B cell (primary cell): ENCODE data around the gene MAPRE3. TPM values are rescaled to one million over a fixed set of nuclear protein-coding genes. Genes with fewer than 3 reads are reported as not detected.
A peak's percentile ranks its signal among the peaks of the same experiment; 100 is the strongest.

ENCODE experiments used
- ATAC-seq: fragments of 200-7000 bp; cut with Tn5 transposase; one replicate; pipeline ENCODE4 v1.10.0; 2021; ENCODE audit warnings: low read depth, mild to moderate bottlenecking, moderate number of reproducible peaks, moderate library complexity
- CTCF ChIA-PET: fragments of 350-600 bp; sonication (Branson Sonifier 250); formaldehyde crosslinking; loops from one replicate; lab custom pipeline; 2021; ENCODE audit warnings: antibody characterized with exemption, inconsistent platforms; lab: Charles Lee
- POLR2A ChIA-PET: fragments of 350-600 bp; sonication (Branson Sonifier 250); formaldehyde crosslinking; loops from one replicate; lab custom pipeline; 2021; ENCODE audit warnings: antibody characterized with exemption; lab: Charles Lee
- DNase-seq: peaks from one replicate; pipeline ENCODE4 v3.0.0; 2013
- H2AFZ ChIP-seq: 2 replicates; pipeline ENCODE4 v1.6.1; 2012; ENCODE audit warnings: mild to moderate bottlenecking, low read depth, low read length; ENCODE audit not compliant: insufficient read depth, poor library complexity, severe bottlenecking
- H3K27ac ChIP-seq, 2 donors: 1 replicate in 1 of 2; 2 replicates in 1 of 2; pipeline ENCODE4 v1.5.1; 2012 to 2013; ENCODE audit warnings: low read length in 2 of 2, mild to moderate bottlenecking in 2 of 2, moderate library complexity in 1 of 2
- H3K27me3 ChIP-seq, 4 experiments: fragments of 200-600 bp in 1 of 4; sonication (generic) in 1 of 4; replicated peaks in 1 of 4; 1 replicate in 2 of 4; 2 replicates in 2 of 4; pipeline versions ENCODE4 v1.6.1 to v1.7.0; 2013 to 2016; ENCODE audit warnings: low read length in 3 of 4, mild to moderate bottlenecking in 2 of 4, mixed read lengths in 1 of 4, moderate library complexity in 1 of 4; ENCODE audit not compliant: insufficient read depth in 4 of 4, control insufficient read depth in 3 of 4; ENCODE audit errors: control extremely low read depth in 1 of 4
- H3K36me3 ChIP-seq, 2 experiments: replicated peaks in 1 of 2; 1 replicate in 1 of 2; 2 replicates in 1 of 2; pipeline versions ENCODE4 v1.6.1 to v1.7.1; 2013; ENCODE audit warnings: low read length in 1 of 2; ENCODE audit not compliant: insufficient read depth in 2 of 2, control insufficient read depth in 1 of 2; ENCODE audit errors: control extremely low read depth in 1 of 2, extremely low read depth in 1 of 2
- H3K4me1 ChIP-seq, 2 donors: fragments of 200-600 bp in 1 of 2; sonication (generic) in 1 of 2; 1 replicate in 1 of 2; 2 replicates in 1 of 2; pipeline versions ENCODE4 v1.5.1 to v1.6.1; 2013 to 2017; ENCODE audit warnings: low read length in 2 of 2; ENCODE audit not compliant: control insufficient read depth in 2 of 2, insufficient read depth in 2 of 2
- H3K4me2 ChIP-seq: replicated peaks from 2 replicates; pipeline ENCODE3; 2012; ENCODE audit warnings: mild to moderate bottlenecking, low read depth, low read length; ENCODE audit not compliant: poor library complexity, severe bottlenecking
- H3K4me3 ChIP-seq, 5 experiments: fragments of 200-600 bp in 1 of 5; sonication (generic) in 1 of 5; 1 replicate in 3 of 5; 2 replicates in 2 of 5; pipeline versions ENCODE4 v1.5.1 to v1.7.0; 2011 to 2016; ENCODE audit warnings: low read length in 4 of 5, mild to moderate bottlenecking in 4 of 5, low read depth in 2 of 5, control low read depth in 1 of 5, moderate library complexity in 1 of 5; ENCODE audit not compliant: insufficient read depth in 1 of 5; ENCODE audit errors: control extremely low read depth in 1 of 5, extremely low read depth in 1 of 5
- H3K79me2 ChIP-seq: fragments of 200-600 bp; sonication (generic); one replicate; pipeline ENCODE4 v1.6.0; 2016; ENCODE audit warnings: low read length; ENCODE audit not compliant: control insufficient read depth, insufficient read depth
- H3K9ac ChIP-seq: fragments of 200-600 bp; sonication (generic); 2 replicates; pipeline ENCODE4 v1.6.1; 2017; ENCODE audit warnings: mild to moderate bottlenecking, low read length, moderate library complexity
- H3K9me3 ChIP-seq, 3 donors: one replicate each; pipeline versions ENCODE4 v1.6.1 to v1.7.1; 2013; ENCODE audit warnings: low read length in 2 of 3; ENCODE audit not compliant: control insufficient read depth in 2 of 3, insufficient read depth in 1 of 3; ENCODE audit errors: control extremely low read depth in 1 of 3
- H4K20me1 ChIP-seq: 2 replicates; pipeline ENCODE4 v1.6.0; 2012; ENCODE audit warnings: mild to moderate bottlenecking, low read length; ENCODE audit not compliant: insufficient read depth, control insufficient read depth, poor library complexity, severe bottlenecking
- H3K27ac Mint-ChIP-seq: one replicate; pipeline ENCODE4 v1.8.0; 2021; ENCODE audit warnings: mixed read lengths
- H3K27me3 Mint-ChIP-seq: one replicate; pipeline ENCODE4 v1.8.0; 2021; ENCODE audit warnings: mixed read lengths
- H3K4me1 Mint-ChIP-seq: one replicate; pipeline ENCODE4 v1.8.0; 2021; ENCODE audit warnings: mixed read lengths
- H3K4me3 Mint-ChIP-seq: one replicate; pipeline ENCODE4 v1.8.0; 2021; ENCODE audit warnings: mixed read lengths
- H3K9me3 Mint-ChIP-seq: one replicate; pipeline ENCODE4 v1.8.0; 2022; ENCODE audit warnings: mixed read lengths; ENCODE audit not compliant: insufficient read depth
- CTCF ChIP-seq: fragments of 200-600 bp; IDR thresholded peaks from one replicate; pipeline ENCODE4 v1.8.0; 2022; ENCODE audit warnings: antibody characterized with exemption, mild to moderate bottlenecking
- EZH2 ChIP-seq: IDR thresholded peaks from 2 replicates; pipeline ENCODE4 v1.6.1; 2012; ENCODE audit warnings: borderline replicate concordance, low read depth, mild to moderate bottlenecking, moderate library complexity, low read length; ENCODE audit not compliant: insufficient read depth, poor library complexity, severe bottlenecking
- WGBS: methylation state at CpG from one replicate; pipeline ENCODE4 v1.1.5; 2013; ENCODE audit warnings: missing lambda C conversion rate; ENCODE audit not compliant: insufficient coverage; 5-methylcytosine and 5-hydroxymethylcytosine counted together
- intact Hi-C: fragments of 100-400 bp; cut with micrococcal nuclease; formaldehyde crosslinking; loops from one replicate; pipeline ENCODE4 v1.10.0; 2022
- polyA plus RNA-seq: library from polyadenylated mRNA; depleted of rRNA; stranded (reverse); fragments of >200 nt; gene quantifications from 2 replicates; pipeline ENCODE4 v1.2.3, GENCODE V29; 2012
- total RNA-seq, 2 donors: library from RNA; stranded (reverse); fragments of 120-200 nt in 1 of 2; gene quantifications; 1 replicate in 1 of 2; 2 replicates in 1 of 2; pipeline versions ENCODE4 v1.2.3 to v1.2.4, GENCODE V29; 2013 to 2022

MAPRE3 gene
- total and polyA plus RNA-seq, 2 donors (not counting 1 experiment from before 2014, with no cell fraction given): 5.4 to 9.8 TPM

- Histone ChIP-seq H3K27me3 (no peaks in the 10 kb centered on the region), H3K9ac (no peak overlapping the region), H3K4me2 (no peak overlapping the region), H3K4me1 (peaks cover 4 to 15% of the 10 kb centered on the region in 2 donors), H3K9me3 (no peaks in the 10 kb centered on the region), H3K36me3 (peaks cover 0 to 26% of the 10 kb centered on the region in 2 experiments), H3K79me2 (no peaks in the 10 kb centered on the region), H4K20me1 (no peaks in the 10 kb centered on the region), H3K4me3 (no peak overlapping the region), H2AFZ (no peak overlapping the region), H3K27ac (no peak overlapping the region)
- CTCF ChIA-PET: interaction anchor here (0.8 to 3.0 kb wide), 3 partner anchors 18 to 226 kb away, joined by 3 to 11 read pairs (median 3); partner anchors contain the start of gene OST4
- POLR2A ChIA-PET: interaction anchor here (0.6 kb wide), 1 partner anchor 14 kb away, joined by 7 read pairs; no protein-coding TSS in a partner anchor
- DNase-seq (no peak), ATAC-seq (no peak)
- no peak overlapping the region for H3K27ac Mint-ChIP-seq
- TF ChIP-seq CTCF (no peak), EZH2 (no peak)
- no peaks in the 10 kb centered on the region for H3K9me3 Mint-ChIP-seq
- H3K4me3 Mint-ChIP-seq: peak overlapping the region; percentile 95
- H3K27me3 Mint-ChIP-seq: peaks cover 7% of the 10 kb centered on the region
- H3K4me1 Mint-ChIP-seq: peaks cover 17% of the 10 kb centered on the region
- intact Hi-C loops: no loop called here
- WGBS: 99% methylated on average over 7 of the region's 8 CpGs
Measured at GRCh38 chr2:27053776-27054175, 83.3 kb downstream of the MAPRE3 start.

DNA sequence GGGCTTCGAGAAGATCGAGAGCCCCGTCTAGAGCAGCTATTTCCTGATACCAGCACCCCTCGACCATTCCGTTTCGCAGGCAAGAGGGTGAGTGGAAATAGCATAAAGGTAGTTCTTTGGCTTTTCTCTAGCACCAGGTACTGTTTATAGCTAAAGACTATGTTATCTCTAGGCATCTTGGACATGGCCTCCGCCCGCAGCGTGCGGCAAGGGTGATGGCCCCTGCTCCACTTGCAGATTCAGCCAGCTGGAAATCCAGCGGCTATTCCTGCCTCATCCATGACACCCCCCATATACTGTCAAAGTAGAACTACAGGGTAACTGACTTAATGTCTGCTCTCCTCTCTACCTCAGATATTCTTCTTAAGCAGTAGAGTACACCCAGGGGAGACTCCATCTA is 84.3 kb downstream of the MAPRE3 start:
- no peak overlapping the region for H3K4me2 ChIP-seq
- no peaks in the 10 kb centered on the region for H3K9me3 ChIP-seq
- H3K27ac Mint-ChIP-seq: no peak overlapping the region
- ChIA-PET CTCF (interaction anchor here (1.1 to 3.0 kb wide), 3 partner anchors 17 to 111 kb away, joined by 3 to 11 read pairs (median 4); partner anchors contain the start of gene OST4), POLR2A (interaction anchor here (0.6 kb wide), 1 partner anchor 16 kb away, joined by 5 read pairs; the partner anchor contains the start of gene OST4)
- no peaks in the 10 kb centered on the region for H3K27me3 ChIP-seq
- H3K79me2 ChIP-seq: no peaks in the 10 kb centered on the region
- H3K27ac ChIP-seq: no peak overlapping the region
- no peaks in the 10 kb centered on the region for H4K20me1 ChIP-seq
- H3K36me3 ChIP-seq: peaks cover 0 to 26% of the 10 kb centered on the region in 2 experiments
- no peak for DNase-seq
- intact Hi-C loops: no loop called here
- H3K4me3 ChIP-seq: no peak overlapping the region
- ATAC-seq: no peak
- TF ChIP-seq CTCF: no peak
- TF ChIP-seq EZH2: no peak
- H3K27me3 Mint-ChIP-seq: peaks cover 7% of the 10 kb centered on the region
- H2AFZ ChIP-seq: no peak overlapping the region
- peaks cover 13% of the 10 kb centered on the region for H3K4me1 Mint-ChIP-seq
- no peaks in the 10 kb centered on the region for H3K9me3 Mint-ChIP-seq
- 100% methylated on average over 6 of the region's 11 CpGs for whole genome bisulfite sequencing
- peaks cover 4 to 8% of the 10 kb centered on the region in 2 donors for H3K4me1 ChIP-seq
- H3K9ac ChIP-seq: no peak overlapping the region
- H3K4me3 Mint-ChIP-seq: no peak overlapping the region
